Fibroblast of mammary gland (primary cell): ENCODE data around the gene TBX1.
A peak's percentile ranks its signal among the peaks of the same experiment; 100 is the strongest.

Experiments
- DNase-seq: peaks from one replicate; pipeline ENCODE4 v3.0.0-alpha.2; 2010; ENCODE audit warnings: low read depth
- H3K4me3 ChIP-seq: 2 replicates; pipeline ENCODE4 v1.5.1; 2011; ENCODE audit warnings: low read depth, mild to moderate bottlenecking, low read length, moderate library complexity; ENCODE audit not compliant: control insufficient read depth
- CTCF ChIP-seq: conservative IDR thresholded peaks from 2 replicates; pipeline ENCODE4 v1.5.1; 2011; ENCODE audit warnings: low read depth, low read length, inconsistent platforms; ENCODE audit not compliant: control insufficient read depth, insufficient read depth

Gene TBX1

GRCh38 chr22:19753996-19754700 is 6.4 kb upstream of the TBX1 start:
- TF ChIP-seq CTCF, result no peak
- DNase-seq, result no peak
- H3K4me3 ChIP-seq, result no peak overlapping the region

- TF ChIP-seq CTCF, result no peak
- H3K4me3 ChIP-seq, result no peak overlapping the region
- no peak for DNase-seq
Observed at GRCh38 chr22:19754701-19755144, 5.9 kb upstream of the TBX1 start.

- no peak overlapping the region for H3K4me3 ChIP-seq
- TF ChIP-seq CTCF, result no peak
- DNase-seq, result no peak
Observed at GRCh38 chr22:19755145-19755710, 5.3 kb upstream of the TBX1 start.

GRCh38 chr22:19755722-19756287 is 4.8 kb upstream of the TBX1 start:
- no peak overlapping the region for H3K4me3 ChIP-seq
- TF ChIP-seq CTCF, result no peak
- no peak for DNase-seq

GRCh38 chr22:19756288-19757128 is 4.1 kb upstream of the TBX1 start:
- peak; percentile 27 for TF ChIP-seq CTCF
- no peak for DNase-seq
- H3K4me3 ChIP-seq, result no peak overlapping the region

- no peak for DNase-seq
- no peak overlapping the region for H3K4me3 ChIP-seq
- TF ChIP-seq CTCF, result no peak
Observed at GRCh38 chr22:19757140-19757984, 3.2 kb upstream of the TBX1 start.
